GM13976 (cell line): ENCODE data around the gene ARSB.

Source experiments
- DNase-seq: peaks from one replicate; pipeline ENCODE4 v3.0.0; 2012; ENCODE audit warnings: low spot score
- in situ Hi-C: fragments of 300-500 bp; cut with MboI; formaldehyde crosslinking; loops from one replicate; pipeline ENCODE4 v1.12.0; 2022; ENCODE audit warnings: low sequenced_read_pairs, mixed read lengths, inconsistent platforms; ENCODE audit not compliant: unreplicated experiment
- TF ChIP-seq, protein P1 (sequence below): IDR thresholded peaks from 2 replicates; pipeline ENCODE4 v1.5.1; 2012; ENCODE audit warnings: borderline replicate concordance, mild to moderate bottlenecking; ENCODE audit not compliant: insufficient read depth; ENCODE audit errors: extremely low read depth, missing control alignments, control extremely low read depth

Gene ARSB

DNA sequence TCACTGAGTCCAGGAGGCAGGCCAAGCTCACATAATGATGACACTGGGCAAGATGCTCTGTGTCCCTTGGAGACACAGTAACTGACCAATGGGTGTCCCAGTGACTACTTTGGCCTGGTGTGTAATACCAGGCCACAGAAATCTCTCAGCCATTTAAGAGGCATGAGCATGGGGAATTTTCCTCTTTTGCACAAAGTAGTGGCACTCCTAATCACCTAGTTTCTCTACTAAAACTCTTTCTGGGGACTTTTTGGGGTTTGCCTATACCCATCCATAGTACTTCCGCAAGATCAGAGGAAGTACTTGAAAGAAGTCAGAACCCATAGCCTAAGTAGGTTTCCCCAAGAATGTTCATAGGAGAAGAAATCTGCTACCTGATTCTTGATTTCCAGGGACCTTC, 161.9 kb downstream of the ARSB start:
- in situ Hi-C loops = no loop called here
- no peak for DNase-seq

DNA sequence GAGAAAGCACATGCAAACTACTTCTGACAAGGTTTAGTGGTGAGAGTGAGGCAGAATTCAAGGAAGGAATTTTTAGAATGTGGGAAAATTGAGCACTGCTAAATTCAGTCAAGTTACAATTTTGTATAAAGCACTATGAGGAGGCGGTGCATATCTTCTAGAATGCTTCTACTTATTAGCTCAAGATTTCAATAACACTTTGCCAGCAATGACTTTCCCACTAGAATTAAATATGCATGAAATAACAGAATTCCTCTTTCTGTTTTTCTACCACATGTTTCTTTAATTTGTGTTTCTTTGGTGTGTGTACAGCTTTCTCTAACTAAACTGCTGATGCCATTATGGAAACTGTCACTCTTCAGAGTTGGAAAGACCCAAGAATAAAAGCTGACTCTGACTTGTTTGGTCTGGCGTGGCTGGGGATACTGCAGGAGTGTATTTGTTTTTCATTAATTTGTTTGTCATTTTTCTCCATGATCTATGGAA, 163.5 kb downstream of the ARSB start:
- TF ChIP-seq, protein P1, sequence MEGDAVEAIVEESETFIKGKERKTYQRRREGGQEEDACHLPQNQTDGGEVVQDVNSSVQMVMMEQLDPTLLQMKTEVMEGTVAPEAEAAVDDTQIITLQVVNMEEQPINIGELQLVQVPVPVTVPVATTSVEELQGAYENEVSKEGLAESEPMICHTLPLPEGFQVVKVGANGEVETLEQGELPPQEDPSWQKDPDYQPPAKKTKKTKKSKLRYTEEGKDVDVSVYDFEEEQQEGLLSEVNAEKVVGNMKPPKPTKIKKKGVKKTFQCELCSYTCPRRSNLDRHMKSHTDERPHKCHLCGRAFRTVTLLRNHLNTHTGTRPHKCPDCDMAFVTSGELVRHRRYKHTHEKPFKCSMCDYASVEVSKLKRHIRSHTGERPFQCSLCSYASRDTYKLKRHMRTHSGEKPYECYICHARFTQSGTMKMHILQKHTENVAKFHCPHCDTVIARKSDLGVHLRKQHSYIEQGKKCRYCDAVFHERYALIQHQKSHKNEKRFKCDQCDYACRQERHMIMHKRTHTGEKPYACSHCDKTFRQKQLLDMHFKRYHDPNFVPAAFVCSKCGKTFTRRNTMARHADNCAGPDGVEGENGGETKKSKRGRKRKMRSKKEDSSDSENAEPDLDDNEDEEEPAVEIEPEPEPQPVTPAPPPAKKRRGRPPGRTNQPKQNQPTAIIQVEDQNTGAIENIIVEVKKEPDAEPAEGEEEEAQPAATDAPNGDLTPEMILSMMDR = no peak
- in situ Hi-C loops = no loop called here
- DNase-seq = no peak

More for the DNA sequence above, 161.9 kb downstream of the ARSB start:
- TF ChIP-seq, protein P1 = no peak

DNA sequence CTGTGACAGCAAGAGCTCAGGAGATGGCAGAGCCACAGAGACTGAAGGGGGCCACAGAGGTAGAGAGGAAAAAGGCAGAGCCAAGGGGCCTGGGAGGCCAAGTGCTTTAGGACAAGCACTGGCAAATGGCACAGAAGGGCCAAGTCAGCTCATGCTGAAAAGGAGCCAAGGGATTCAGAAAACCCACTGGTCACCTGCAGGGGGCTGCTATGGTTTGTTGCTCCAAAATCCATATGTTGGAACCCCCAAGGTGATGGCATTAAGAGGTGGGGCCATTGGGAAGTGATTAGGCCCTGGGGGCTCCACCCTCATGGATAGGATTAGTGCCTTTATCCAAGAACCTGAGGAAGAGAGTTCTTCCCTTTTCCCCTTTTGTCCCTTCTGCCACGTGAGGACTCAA, 165.4 kb downstream of the ARSB start:
- DNase-seq = no peak
- TF ChIP-seq, protein P1 = no peak
- in situ Hi-C loops = no loop called here

DNA sequence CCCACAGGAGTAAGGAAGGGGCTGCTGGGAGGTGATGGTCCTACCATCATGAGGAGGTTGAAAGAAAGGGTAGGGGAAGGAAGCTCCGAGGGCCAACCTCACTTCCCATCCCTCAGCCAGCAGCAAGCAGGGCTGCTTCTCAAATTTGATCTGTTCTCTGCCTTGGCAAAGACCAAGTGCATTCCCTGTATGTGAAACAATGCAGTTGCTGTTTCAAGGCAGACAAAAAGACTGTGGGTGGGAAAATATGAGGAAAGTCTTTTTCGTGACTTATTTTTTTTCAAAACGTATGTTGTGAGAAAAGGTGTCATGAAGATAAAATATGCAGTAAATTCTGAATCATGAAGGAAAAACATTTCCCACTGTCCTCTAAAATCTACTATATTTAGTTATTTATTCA, 165.9 kb downstream of the ARSB start:
- TF ChIP-seq, protein P1 = no peak
- in situ Hi-C loops = no loop called here
- no peak for DNase-seq

DNA sequence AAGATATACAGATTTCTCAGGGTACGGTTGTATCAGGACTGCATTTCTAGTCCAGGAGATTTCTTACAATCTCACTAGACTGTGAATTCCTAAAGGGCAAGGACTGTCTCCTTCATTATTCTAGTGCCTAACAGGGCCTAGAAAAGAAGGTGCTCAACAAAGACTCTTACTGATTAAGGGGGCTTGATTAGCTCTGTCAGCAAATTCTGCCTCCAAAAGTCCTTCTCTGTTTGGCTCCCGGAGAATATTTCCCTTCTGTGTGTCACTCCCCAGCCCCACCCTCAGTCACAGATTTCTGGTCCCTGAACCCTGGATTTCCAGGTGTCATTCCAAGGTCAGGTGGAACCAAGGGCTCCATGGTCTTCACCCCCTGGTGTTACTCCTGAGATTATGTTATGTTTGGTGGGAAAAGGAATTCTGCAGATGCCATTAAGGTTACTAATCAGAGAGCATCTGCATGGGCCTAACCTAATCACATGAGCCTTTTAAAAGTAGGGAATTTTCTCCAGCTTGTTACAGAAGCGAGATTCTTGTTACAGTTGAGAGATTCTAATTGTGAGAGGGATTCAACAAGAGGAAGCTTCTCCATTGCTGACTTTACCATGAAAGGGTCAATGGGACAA, 168.9 kb downstream of the ARSB start:
- DNase-seq = no peak
- TF ChIP-seq, protein P1 = no peak
- in situ Hi-C loops = no loop called here

DNA sequence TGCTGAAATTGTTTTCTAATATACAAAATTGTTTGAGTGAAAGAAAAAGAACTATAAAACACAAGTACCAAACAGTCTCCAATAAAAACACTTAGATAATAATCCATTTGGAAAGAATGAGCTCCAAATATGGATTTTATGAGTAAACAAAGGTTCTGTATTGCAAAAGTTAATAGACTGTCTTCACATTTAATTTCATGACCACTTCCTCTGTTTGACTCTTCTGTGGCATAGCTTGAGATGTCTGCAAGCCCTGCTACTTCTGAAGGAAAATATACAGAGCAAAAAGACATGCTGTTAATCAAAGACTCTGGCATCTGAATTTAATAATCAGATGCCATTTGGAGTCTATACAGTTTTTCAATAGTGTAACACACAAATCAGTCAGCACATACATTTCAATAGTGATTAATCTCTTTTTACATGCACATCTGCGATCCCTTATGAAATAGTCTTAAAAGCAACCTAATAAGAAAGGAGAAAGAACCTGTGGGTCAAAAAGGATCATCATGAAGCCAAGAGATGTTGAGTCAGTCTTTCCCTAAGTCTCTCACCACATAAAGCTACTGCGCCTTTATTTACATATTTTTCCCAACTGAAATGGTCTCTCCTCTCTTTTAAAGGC, 171.1 kb downstream of the ARSB start:
- TF ChIP-seq, protein P1 = no peak
- no peak for DNase-seq
- in situ Hi-C loops = no loop called here
